Activated T-cell treated with anti-CD3 and anti-CD28 coated beads, Interleukin-2, amount 50 U/mL, for 24 hours (primary cell): ENCODE data around the gene SPOCK1.

Experiments
- DNase-seq: peaks from one replicate; pipeline ENCODE4 v3.0.0-alpha.2; 2020
- H3K27ac Mint-ChIP-seq: 2 replicates; pipeline ENCODE4 v1.8.0; 2020; ENCODE audit warnings: mild to moderate bottlenecking, mixed read lengths
- H3K27me3 Mint-ChIP-seq: 2 replicates; pipeline ENCODE4 v1.8.0; 2020; ENCODE audit warnings: mixed read lengths
- H3K36me3 Mint-ChIP-seq: 2 replicates; pipeline ENCODE4 v1.8.0; 2020; ENCODE audit warnings: low read depth, mixed read lengths
- H3K4me1 Mint-ChIP-seq: 2 replicates; pipeline ENCODE4 v1.8.0; 2020; ENCODE audit warnings: low read depth, mixed read lengths
- H3K4me3 Mint-ChIP-seq: 2 replicates; pipeline ENCODE4 v1.8.0; 2020; ENCODE audit warnings: mild to moderate bottlenecking, moderate library complexity, mixed read lengths
- H3K9me3 Mint-ChIP-seq: 2 replicates; pipeline ENCODE4 v1.8.0; 2020; ENCODE audit warnings: mixed read lengths

Gene SPOCK1

DNA sequence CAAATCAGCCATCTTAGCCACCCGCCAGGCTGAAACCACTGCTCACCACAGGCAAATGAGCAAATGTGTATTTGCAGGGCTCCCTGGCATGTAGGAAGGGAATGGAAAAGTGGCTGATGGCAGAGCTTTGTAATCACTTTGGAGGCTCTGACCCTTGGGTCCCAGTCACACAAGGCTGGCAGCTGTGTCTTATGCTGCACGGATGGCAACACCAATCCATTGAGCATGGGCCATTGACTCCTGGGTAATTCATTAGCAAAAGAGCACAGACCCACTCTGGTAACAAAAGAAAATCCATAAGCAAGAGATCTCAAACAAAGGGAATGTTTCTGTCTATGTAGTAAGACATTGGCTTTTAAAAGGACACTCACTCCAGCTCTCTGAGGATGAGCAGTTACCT, 57.6 kb downstream of the SPOCK1 start:
- peaks cover 16% of the 10 kb centered on the region for H3K27me3 Mint-ChIP-seq
- H3K27ac Mint-ChIP-seq, result no peak overlapping the region
- no peak overlapping the region for H3K4me3 Mint-ChIP-seq
- H3K9me3 Mint-ChIP-seq, result no peaks in the 10 kb centered on the region
- no peak for DNase-seq
- H3K36me3 Mint-ChIP-seq, result no peaks in the 10 kb centered on the region
- H3K4me1 Mint-ChIP-seq, result no peaks in the 10 kb centered on the region

DNA sequence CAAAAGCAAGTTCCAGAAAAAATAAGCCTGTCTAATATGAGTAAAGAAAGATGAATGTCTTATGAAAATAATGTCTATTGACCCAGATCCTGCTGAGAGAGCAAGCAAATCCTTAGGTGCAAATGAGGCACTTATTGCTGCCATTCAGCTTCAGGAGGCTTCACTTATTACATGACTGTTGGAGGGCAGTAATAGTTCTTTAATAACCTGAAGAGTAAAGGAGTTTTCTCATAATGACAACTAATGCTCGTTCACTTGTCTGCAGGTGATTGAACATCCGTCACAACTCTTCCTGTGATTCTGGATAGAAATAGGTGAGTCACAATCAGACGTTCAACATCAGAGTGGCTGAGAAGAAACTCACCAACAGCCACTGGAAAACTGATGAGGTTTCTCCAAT, 58.3 kb downstream of the SPOCK1 start:
- H3K27ac Mint-ChIP-seq, result no peak overlapping the region
- H3K36me3 Mint-ChIP-seq, result no peaks in the 10 kb centered on the region
- DNase-seq, result no peak
- no peaks in the 10 kb centered on the region for H3K4me1 Mint-ChIP-seq
- H3K4me3 Mint-ChIP-seq, result no peak overlapping the region
- no peaks in the 10 kb centered on the region for H3K9me3 Mint-ChIP-seq
- peaks cover 16% of the 10 kb centered on the region for H3K27me3 Mint-ChIP-seq

DNA sequence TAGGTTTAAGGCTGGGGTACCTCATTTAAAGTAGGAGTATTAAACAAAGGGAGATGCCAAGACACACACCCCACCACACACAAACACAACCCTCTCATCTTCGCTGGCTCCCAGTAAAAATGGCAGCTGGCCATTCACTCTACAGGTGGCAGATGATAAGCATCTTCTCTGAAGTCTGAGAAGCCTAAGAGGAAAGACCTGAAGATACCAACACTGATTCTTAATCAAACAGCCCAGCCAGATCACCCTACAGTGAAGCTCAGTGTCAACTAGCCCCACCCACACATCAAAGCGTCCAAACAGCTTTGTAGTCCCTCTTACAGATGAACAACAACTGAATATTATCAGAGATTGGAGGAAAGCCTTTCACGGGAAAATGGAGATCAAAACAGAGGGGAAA, 59.5 kb downstream of the SPOCK1 start:
- Mint-ChIP-seq H3K4me3 (no peak overlapping the region), H3K4me1 (no peaks in the 10 kb centered on the region)

DNA sequence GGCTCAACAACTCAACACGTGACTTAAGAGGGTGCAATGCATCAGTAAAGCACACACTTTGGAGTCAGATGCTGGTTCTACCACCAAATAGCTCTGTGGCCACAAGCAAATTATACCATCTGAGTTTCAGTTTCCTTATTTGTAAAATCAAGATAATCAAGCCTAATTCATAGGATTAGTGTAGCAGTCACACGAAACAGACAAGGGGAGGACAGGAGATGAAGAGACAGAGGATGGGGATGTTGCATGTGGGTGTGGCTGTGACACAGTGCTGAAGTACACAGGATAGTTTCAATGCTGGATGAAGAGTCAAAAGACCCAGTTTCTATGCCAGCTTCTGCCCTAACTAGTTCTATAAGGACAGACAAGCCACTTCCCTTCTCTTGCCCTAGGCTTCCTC, 60.2 kb downstream of the SPOCK1 start:
- no peak overlapping the region for H3K4me3 Mint-ChIP-seq
- no peak overlapping the region for H3K27ac Mint-ChIP-seq
- H3K4me1 Mint-ChIP-seq, result no peaks in the 10 kb centered on the region
- no peak for DNase-seq
- no peaks in the 10 kb centered on the region for H3K36me3 Mint-ChIP-seq
- peaks cover 5% of the 10 kb centered on the region for H3K27me3 Mint-ChIP-seq
- H3K9me3 Mint-ChIP-seq, result no peaks in the 10 kb centered on the region

More for the DNA sequence above, 59.5 kb downstream of the SPOCK1 start:
- Mint-ChIP-seq H3K27ac (no peak overlapping the region), H3K36me3 (no peaks in the 10 kb centered on the region), H3K9me3 (no peaks in the 10 kb centered on the region), H3K27me3 (peaks cover 11% of the 10 kb centered on the region)
- DNase-seq, result no peak

DNA sequence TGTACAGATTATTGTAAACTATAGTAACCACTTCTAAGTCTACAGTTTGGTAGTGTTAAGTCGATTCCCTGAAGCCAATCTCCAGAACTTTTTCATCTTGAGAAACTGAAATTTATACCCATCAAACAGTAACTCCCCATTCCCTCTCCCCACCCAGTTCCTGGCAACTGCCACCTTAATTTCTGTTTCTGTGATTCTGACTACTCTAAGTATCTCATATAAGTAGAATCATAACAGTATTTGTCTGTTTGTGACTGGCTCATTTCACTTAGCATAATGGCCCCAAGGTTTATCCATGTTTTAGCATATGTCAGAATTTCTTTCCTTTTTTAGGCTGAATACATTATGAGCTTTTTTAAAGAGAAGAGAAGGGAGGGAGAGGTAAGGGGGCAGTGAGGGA, 61.4 kb downstream of the SPOCK1 start:
- H3K27ac Mint-ChIP-seq, result no peak overlapping the region
- no peaks in the 10 kb centered on the region for H3K4me1 Mint-ChIP-seq
- no peak overlapping the region for H3K4me3 Mint-ChIP-seq
- no peak for DNase-seq
- H3K36me3 Mint-ChIP-seq, result no peaks in the 10 kb centered on the region
- H3K9me3 Mint-ChIP-seq, result no peaks in the 10 kb centered on the region
- H3K27me3 Mint-ChIP-seq, result peaks cover 5% of the 10 kb centered on the region

DNA sequence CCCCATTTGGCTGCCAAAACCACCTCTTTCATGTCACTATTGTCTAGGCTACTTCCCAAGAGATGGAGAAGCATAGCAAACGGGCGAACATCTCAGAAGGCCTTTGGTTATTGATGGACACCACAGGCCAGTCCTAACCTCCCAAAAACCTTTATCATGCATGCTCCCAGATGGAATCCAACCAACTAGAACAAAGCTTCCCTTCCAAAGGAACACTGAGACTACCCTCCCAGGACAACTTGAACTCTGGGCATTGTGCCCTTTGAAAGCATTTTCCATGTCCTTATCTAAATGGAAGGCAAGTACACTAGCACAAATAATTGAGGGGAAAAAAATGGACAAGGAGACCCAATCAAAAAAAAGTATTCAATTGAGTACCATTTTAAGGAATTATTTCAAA, 65.6 kb downstream of the SPOCK1 start:
- DNase-seq, result no peak
- Mint-ChIP-seq H3K9me3 (peaks cover 3% of the 10 kb centered on the region), H3K27ac (no peak overlapping the region), H3K36me3 (no peaks in the 10 kb centered on the region), H3K4me3 (no peak overlapping the region), H3K27me3 (peaks cover 5% of the 10 kb centered on the region), H3K4me1 (no peaks in the 10 kb centered on the region)

DNA sequence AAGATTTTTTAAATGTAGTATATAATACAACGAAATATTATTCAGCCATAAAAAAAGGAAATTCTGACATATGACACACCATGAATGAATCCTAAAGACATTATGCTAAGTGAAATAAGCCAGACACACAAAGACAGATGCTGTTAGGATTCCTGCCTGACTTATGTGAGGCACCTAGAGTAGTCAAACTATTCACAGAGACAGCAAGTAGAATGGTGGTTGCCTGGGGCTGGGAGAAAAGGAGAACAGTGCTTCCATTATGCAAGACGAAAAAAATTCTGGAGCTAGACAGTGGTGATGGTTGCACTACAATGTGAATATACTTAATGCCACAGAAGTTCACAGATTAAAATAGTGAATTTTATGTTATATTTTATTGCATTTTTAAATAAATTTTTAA, 66.8 kb downstream of the SPOCK1 start:
- Mint-ChIP-seq H3K27ac (no peak overlapping the region), H3K9me3 (peaks cover 3% of the 10 kb centered on the region), H3K4me3 (no peak overlapping the region), H3K27me3 (peaks cover 5% of the 10 kb centered on the region), H3K4me1 (no peaks in the 10 kb centered on the region), H3K36me3 (no peaks in the 10 kb centered on the region)
- DNase-seq, result no peak

DNA sequence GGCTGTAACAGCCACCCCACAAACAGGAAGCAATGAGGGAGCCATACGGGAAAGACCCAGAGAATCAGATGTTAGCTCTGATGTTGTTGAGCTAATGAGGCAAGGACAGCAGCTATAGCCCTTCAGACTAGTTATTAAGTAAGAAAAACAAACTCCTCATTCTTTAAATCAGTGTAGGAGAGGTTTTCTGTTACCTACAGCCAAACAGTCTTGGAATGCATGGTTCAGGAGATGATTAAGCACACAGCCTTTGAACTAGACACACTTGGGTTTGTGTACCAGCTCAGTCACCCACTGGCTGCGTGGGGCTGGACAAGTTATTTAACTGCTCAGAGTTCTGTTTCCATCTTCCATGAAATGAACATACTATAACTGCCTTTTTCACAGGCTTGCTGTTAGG, 68.1 kb downstream of the SPOCK1 start:
- H3K27me3 Mint-ChIP-seq, result no peaks in the 10 kb centered on the region
- H3K4me1 Mint-ChIP-seq, result no peaks in the 10 kb centered on the region
- H3K4me3 Mint-ChIP-seq, result no peak overlapping the region
- peaks cover 3% of the 10 kb centered on the region for H3K9me3 Mint-ChIP-seq
- H3K27ac Mint-ChIP-seq, result no peak overlapping the region
- H3K36me3 Mint-ChIP-seq, result no peaks in the 10 kb centered on the region
- DNase-seq, result no peak

DNA sequence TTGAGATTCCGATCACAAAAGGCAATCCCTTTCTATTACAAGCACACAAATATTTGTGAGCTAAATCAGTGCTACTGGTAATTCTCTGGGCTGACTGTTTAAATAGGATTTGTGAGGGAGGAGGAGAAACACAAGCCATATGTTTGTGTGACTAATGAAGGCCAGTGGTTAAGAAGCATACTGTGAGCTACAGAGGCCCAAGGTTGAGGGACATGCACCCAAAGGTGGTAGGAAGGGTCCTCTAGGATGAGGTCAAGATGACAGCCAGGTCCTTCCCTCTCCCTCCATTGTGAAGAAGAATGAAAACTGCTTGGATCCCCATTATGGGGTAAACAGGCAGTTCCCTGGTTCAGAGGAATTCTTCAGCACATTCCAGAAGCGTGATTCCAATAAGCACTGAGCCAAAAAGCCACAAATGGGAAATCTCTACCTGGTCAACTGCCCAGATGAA, 83.9 kb downstream of the SPOCK1 start:
- peaks cover 2% of the 10 kb centered on the region for H3K27me3 Mint-ChIP-seq
- H3K4me1 Mint-ChIP-seq, result no peaks in the 10 kb centered on the region
- H3K36me3 Mint-ChIP-seq, result no peaks in the 10 kb centered on the region
- no peak overlapping the region for H3K4me3 Mint-ChIP-seq
- H3K9me3 Mint-ChIP-seq, result peaks cover 8% of the 10 kb centered on the region
- DNase-seq, result no peak
- no peak overlapping the region for H3K27ac Mint-ChIP-seq

DNA sequence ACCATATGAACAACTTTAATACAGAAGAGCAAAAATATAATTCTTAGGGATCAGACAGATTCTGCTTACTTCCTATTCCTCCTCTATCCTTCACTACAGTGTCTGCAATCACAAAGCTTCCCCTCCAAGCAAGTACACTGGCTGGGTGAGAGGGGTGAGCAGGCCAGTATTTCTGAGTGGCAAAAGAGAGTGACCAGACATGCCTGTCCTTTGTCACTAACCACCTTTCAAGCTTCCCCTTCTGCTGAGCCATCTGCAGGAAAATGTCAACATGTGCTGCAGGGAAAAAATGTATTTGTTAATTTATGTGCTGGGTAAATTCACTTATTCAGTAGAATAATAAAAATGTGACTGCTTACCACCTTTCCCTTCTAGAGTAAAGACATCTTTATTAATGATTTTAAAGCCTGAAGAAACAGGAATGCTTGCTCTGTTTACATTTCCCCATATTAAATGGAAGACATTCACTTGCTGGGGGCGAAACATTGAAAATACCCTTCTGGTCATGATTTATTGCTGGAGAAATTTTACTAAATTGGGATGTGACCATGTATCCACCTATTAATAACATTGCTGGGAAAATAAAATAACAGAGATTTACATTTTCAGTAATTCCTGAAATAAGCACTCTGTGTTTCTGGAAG, 84.9 kb downstream of the SPOCK1 start:
- no peaks in the 10 kb centered on the region for H3K36me3 Mint-ChIP-seq
- H3K9me3 Mint-ChIP-seq, result peaks cover 8% of the 10 kb centered on the region
- H3K27me3 Mint-ChIP-seq, result peaks cover 2% of the 10 kb centered on the region
- no peak overlapping the region for H3K4me3 Mint-ChIP-seq
- no peak overlapping the region for H3K27ac Mint-ChIP-seq
- DNase-seq, result no peak
- H3K4me1 Mint-ChIP-seq, result no peaks in the 10 kb centered on the region

DNA sequence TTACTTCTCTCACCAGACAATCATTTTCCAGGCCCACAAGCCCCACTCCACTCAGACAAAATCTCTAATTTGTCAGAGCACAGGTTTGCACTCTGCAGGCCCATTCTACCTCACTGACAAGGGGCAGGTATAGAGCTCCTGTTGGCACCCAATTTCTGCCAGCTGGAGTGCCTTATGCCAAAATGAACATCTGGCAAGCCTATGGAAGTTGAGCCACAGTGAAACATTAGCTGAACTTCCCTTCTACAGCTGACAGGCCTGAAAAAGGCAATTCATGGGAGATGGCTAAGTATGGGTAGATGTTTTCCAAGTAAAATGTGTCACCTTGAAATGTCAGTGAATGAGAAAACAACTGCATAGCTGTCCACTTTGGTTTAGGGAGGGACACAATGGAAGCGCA, 87.0 kb downstream of the SPOCK1 start:
- Mint-ChIP-seq H3K4me1 (no peaks in the 10 kb centered on the region), H3K27me3 (peaks cover 2% of the 10 kb centered on the region), H3K4me3 (no peak overlapping the region), H3K9me3 (peaks cover 8% of the 10 kb centered on the region), H3K36me3 (no peaks in the 10 kb centered on the region), H3K27ac (no peak overlapping the region)
- DNase-seq, result no peak

DNA sequence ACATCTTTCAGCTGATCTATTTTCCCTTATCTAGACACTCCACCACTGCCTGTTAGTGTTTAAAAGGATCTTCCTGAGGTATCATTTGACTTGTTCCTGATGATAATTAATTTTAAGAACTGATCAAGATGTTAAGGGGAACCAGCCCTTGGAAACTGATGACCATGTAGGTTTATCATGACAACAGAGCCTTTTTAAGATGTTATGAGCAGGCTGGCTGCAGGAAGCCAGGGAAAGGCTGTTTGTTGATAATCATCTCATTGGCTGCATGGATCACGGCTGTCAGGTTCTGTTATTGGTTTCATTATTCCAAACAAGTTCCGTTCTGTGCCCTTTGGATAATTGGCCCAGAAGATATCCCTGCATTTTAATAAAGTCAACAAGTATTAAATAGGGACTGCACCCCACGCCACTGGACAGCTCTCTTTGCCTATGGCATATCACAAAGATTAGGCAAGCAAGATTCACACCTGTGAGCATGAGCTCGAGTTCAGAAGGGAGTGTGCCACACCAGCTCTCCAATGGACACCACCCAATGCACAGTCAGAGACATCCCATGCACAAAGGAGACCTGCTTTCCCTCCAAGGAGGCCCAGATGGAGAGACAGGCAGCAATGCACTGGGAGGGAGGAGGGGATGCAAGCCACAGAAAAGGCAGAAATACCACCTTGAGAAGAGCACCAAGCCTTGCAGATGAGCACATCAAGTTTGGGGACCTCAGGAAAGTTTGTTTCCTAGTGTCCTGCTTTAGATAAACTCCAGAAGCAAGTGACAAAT, 88.7 kb downstream of the SPOCK1 start:
- DNase-seq, result no peak
- Mint-ChIP-seq H3K27ac (no peak overlapping the region), H3K4me1 (no peaks in the 10 kb centered on the region), H3K36me3 (no peaks in the 10 kb centered on the region), H3K27me3 (peaks cover 2% of the 10 kb centered on the region), H3K4me3 (no peak overlapping the region), H3K9me3 (peaks cover 3% of the 10 kb centered on the region)

DNA sequence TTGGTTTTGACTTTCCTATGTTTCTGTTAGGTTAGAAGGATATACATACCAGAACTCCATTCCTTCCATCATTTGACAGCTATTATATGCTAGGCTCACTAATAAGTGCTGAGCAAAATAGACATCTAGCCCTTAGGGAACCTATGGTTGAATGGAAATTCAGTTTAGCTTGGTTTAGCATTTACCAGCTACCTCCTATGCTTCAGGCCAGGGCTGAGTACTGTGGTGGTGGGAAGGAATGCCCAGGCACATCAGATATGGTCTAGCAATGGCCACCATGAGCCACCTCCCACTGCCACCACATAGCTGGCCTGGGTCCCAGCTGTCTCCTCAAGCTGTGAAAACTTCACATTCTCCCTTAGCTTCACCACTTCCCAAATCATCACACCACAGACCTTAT, 89.4 kb downstream of the SPOCK1 start:
- H3K4me3 Mint-ChIP-seq, result no peak overlapping the region
- no peak for DNase-seq
- no peaks in the 10 kb centered on the region for H3K4me1 Mint-ChIP-seq
- H3K27ac Mint-ChIP-seq, result no peak overlapping the region
- no peaks in the 10 kb centered on the region for H3K9me3 Mint-ChIP-seq
- H3K36me3 Mint-ChIP-seq, result no peaks in the 10 kb centered on the region
- peaks cover 2% of the 10 kb centered on the region for H3K27me3 Mint-ChIP-seq

DNA sequence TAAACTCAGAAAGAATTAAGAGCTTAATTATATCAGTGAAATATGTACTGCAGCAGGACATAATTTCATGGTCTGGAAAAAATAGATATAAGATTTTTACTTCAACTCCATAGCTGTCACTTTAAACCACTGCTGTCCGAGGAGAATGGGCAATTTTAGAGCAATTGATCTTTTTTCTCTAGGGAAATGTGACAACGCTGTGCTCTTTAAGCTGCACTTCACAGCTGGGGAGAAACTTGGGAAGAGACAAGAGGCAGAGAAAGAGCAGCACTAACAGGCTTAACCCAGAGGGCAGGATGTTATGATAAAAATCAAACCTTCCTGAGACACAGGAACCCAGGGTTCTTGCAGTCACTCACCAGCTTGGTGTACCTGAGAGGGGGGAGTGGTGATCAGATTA, 92.0 kb downstream of the SPOCK1 start:
- Mint-ChIP-seq H3K4me3 (no peak overlapping the region), H3K4me1 (no peaks in the 10 kb centered on the region), H3K9me3 (no peaks in the 10 kb centered on the region), H3K36me3 (no peaks in the 10 kb centered on the region), H3K27ac (no peak overlapping the region), H3K27me3 (peaks cover 6% of the 10 kb centered on the region)
- no peak for DNase-seq

DNA sequence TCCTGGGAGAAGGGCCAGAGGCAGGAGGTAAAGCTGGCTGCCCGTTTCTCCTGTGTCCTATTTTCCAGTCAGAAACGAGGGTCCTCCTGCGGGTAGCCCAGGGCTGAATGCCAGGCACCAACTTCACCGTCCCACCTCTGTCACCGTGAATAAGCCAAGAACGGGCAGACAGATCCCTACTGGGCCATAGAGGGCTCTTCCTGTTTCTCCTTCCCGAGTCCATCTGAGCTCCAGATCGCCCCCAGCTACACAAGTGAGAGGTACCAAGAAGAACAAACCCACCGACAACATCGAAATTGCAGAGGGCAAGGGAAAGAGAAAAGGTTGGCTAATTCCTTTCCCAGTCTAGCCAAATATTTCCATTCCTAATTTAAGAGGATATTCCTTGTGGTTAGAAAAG, 93.7 kb downstream of the SPOCK1 start:
- Mint-ChIP-seq H3K4me3 (no peak overlapping the region), H3K9me3 (no peaks in the 10 kb centered on the region), H3K4me1 (no peaks in the 10 kb centered on the region), H3K27ac (no peak overlapping the region), H3K27me3 (peaks cover 4% of the 10 kb centered on the region), H3K36me3 (no peaks in the 10 kb centered on the region)
- no peak for DNase-seq
